HepG2 (cell line): Measurements from ENCODE around the gene CCDC70. TPM values are rescaled to one million over a fixed set of nuclear protein-coding genes. Genes with fewer than 3 reads are reported as not detected.

Experiments used
- BATF2 ChIP-seq: sonication (generic); formaldehyde crosslinking; IDR thresholded peaks from 2 replicates; pipeline ENCODE4 v1.8.0; 2022; ENCODE audit warnings: mild to moderate bottlenecking, missing genetic modification reagents, moderate library complexity
- HBP1 ChIP-seq: IDR thresholded peaks from 2 replicates; pipeline ENCODE4 v1.6.1; 2016; ENCODE audit warnings: low read depth, control low read depth
- HMGXB3 ChIP-seq: sonication (generic); formaldehyde crosslinking; IDR thresholded peaks from 2 replicates; pipeline ENCODE4 v1.4.0; 2020; ENCODE audit warnings: missing genetic modification reagents, borderline replicate concordance
- MIER3 ChIP-seq: IDR thresholded peaks from 2 replicates; pipeline ENCODE4 v1.6.1; 2016; ENCODE audit warnings: missing compliant biosample characterization, borderline replicate concordance
- NR1H2 ChIP-seq: sonication (generic); formaldehyde crosslinking; IDR thresholded peaks from 2 replicates; pipeline ENCODE4 v1.8.1; 2022; ENCODE audit warnings: low read depth, missing genetic modification reagents, borderline replicate concordance
- POLR2A ChIP-seq, 2 experiments: IDR thresholded peaks; 2 replicates each; pipeline ENCODE4 v1.6.1; 2011; ENCODE audit warnings: low read depth in 2 of 2, low read length in 2 of 2, mild to moderate bottlenecking in 1 of 2, moderate library complexity in 1 of 2; ENCODE audit not compliant: insufficient read depth in 1 of 2
- POLR2AphosphoS2 ChIP-seq: IDR thresholded peaks from 2 replicates; pipeline ENCODE4 v1.6.1; 2011; ENCODE audit warnings: low read depth, low read length, improper control_type of control experiment
- ZIK1 ChIP-seq: sonication (generic); formaldehyde crosslinking; IDR thresholded peaks from 2 replicates; pipeline ENCODE4 v1.5.0; 2020; ENCODE audit warnings: mild to moderate bottlenecking, low read depth, missing genetic modification reagents, borderline replicate concordance
- ZNF256 ChIP-seq: sonication (generic); formaldehyde crosslinking; conservative IDR thresholded peaks from 2 replicates; pipeline ENCODE4 v1.4.0; 2020; ENCODE audit warnings: missing genetic modification reagents
- ZNF407 ChIP-seq: sonication (generic); formaldehyde crosslinking; IDR thresholded peaks from one replicate; pipeline ENCODE4 v1.5.1; 2020; ENCODE audit warnings: mild to moderate bottlenecking, missing genetic modification reagents; ENCODE audit errors: not compliant biosample characterization
- ZNF607 ChIP-seq: sonication (generic); formaldehyde crosslinking; IDR thresholded peaks from 2 replicates; pipeline ENCODE4 v1.5.1; 2020; ENCODE audit warnings: missing genetic modification reagents, mild to moderate bottlenecking, borderline replicate concordance
- ZNF784 ChIP-seq: sonication (generic); formaldehyde crosslinking; IDR thresholded peaks from 2 replicates; pipeline ENCODE4 v1.5.1; 2020; ENCODE audit warnings: missing genetic modification reagents, mild to moderate bottlenecking, borderline replicate concordance
- polyA plus RNA-seq, 8 experiments: library from polyadenylated mRNA; depleted of rRNA in 3 of 8; stranded (reverse) in 7 of 8; unstranded in 1 of 8; fragments of >200 nt; fragmentation: Illumina TruSeq in 4 of 8; extraction: Trizol in 4 of 8; gene quantifications; 2 replicates each; pipeline versions ENCODE4 v1.2.1 to v1.2.3, GENCODE V29; 2011 to 2016; ENCODE audit warnings: low read depth in 4 of 8, missing spikeins in 1 of 8, mixed read lengths in 1 of 8; ENCODE audit not compliant: insufficient read depth in 1 of 8
- total RNA-seq, 5 experiments: library from RNA; depleted of rRNA; stranded (reverse); fragments of >200 nt; fragmentation: Illumina TruSeq; extraction: Trizol; gene quantifications; 2 replicates each; pipeline ENCODE4 v1.2.3, GENCODE V29; 2016; ENCODE audit warnings: low read depth in 1 of 5

Gene CCDC70
- total and polyA plus RNA-seq, 2 of the 13 experiments (the other 11 are each of a cell fraction or from before 2014, with no cell fraction given), result 0.13 TPM; not detected in 1

GRCh38 chr13:51844862-51845573, 16.8 kb upstream of the CCDC70 start, which contains the start of gene TMEM272 (continued):
- TF ChIP-seq ZNF407 (peak; percentile 37), ZNF784 (CRISPR knock-in tag) (no peak), POLR2AphosphoS2 (no peak), HMGXB3 (no peak), NR1H2 (no peak), ZIK1 (CRISPR knock-in tag) (no peak), MIER3 (CRISPR knock-in tag) (no peak), BATF2 (no peak), ZNF256 (CRISPR knock-in tag) (no peak), ZNF607 (no peak), HBP1 (CRISPR knock-in tag) (no peak), POLR2A (IDR thresholded peaks at IDR 0.05; ENCODE audit: insufficient read depth in 1 of 2, low read depth in 2 of 2, low read length in 2 of 2) (peak; percentile 49 to 72; a peak in 3 of 4 replicates)
